Esophagus squamous epithelium (tissue), 5 donors: Measurements from ENCODE around the gene KRT3. TPM values are rescaled to one million over a fixed set of nuclear protein-coding genes. Genes with fewer than 3 reads are reported as not detected.

Source experiments
- DNase-seq: peaks from one replicate; lab custom pipeline; 2025; lab: John Stamatoyannopoulos, UW
- H3K27ac ChIP-seq, 4 donors: fragments of 200-600 bp; sonication (generic); one replicate each; pipeline ENCODE4 v1.5.1; 2016 to 2019; ENCODE audit warnings: mild to moderate bottlenecking in 1 of 4
- H3K27me3 ChIP-seq, 4 donors: fragments of 200-600 bp; sonication (generic); 1 replicate in 3 of 4; 2 replicates in 1 of 4; pipeline versions ENCODE4 v1.5.1 to v1.6.0; 2017 to 2021; ENCODE audit warnings: antibody characterized with exemption in 1 of 4
- H3K36me3 ChIP-seq, 3 donors: fragments of 200-600 bp; sonication (generic); one replicate each; pipeline ENCODE4 v1.5.1; 2016 to 2019
- H3K4me1 ChIP-seq, 3 donors: fragments of 200-600 bp; sonication (generic); one replicate each; pipeline ENCODE4 v1.5.1; 2017 to 2019
- H3K4me3 ChIP-seq, 4 donors: fragments of 200-600 bp; sonication (generic); 1 replicate in 3 of 4; 2 replicates in 1 of 4; pipeline ENCODE4 v1.5.1; 2016 to 2019; ENCODE audit warnings: mild to moderate bottlenecking in 2 of 4, moderate library complexity in 1 of 4
- H3K9me3 ChIP-seq, 3 donors: fragments of 200-600 bp; sonication (generic); one replicate each; pipeline ENCODE4 v1.5.1; 2016 to 2019
- CTCF ChIP-seq, 6 experiments: fragments of 450-650 bp in 4 of 6; fragments of 200-600 bp in 2 of 6; sonication (generic) in 2 of 6; IDR thresholded peaks; one replicate each; pipeline ENCODE4 v1.5.1; 2016 to 2019; ENCODE audit warnings: antibody characterized with exemption in 6 of 6, mild to moderate bottlenecking in 4 of 6, moderate library complexity in 4 of 6
- POLR2A ChIP-seq, 4 donors: fragments of 450-650 bp; IDR thresholded peaks; one replicate each; pipeline ENCODE4 v1.6.1; 2017; ENCODE audit warnings: antibody characterized with exemption in 4 of 4, mild to moderate bottlenecking in 4 of 4, moderate library complexity in 3 of 4
- WGBS, 2 donors: methylation state at CpG; one replicate each; pipeline ENCODE4 v1.1.5; 2018; 5-methylcytosine and 5-hydroxymethylcytosine counted together
- intact Hi-C: fragments of 100-400 bp; cut with DNase I; formaldehyde crosslinking; loops from one replicate; pipeline ENCODE4 v1.15.0; 2022
- total RNA-seq, 4 donors: library from RNA; depleted of rRNA; stranded (reverse); fragments of >200 nt; gene quantifications; one replicate each; pipeline ENCODE4 v1.1.0, GENCODE V29; 2016
- donor health status: DM: yes; HTN: yes; CAD: no.

KRT3 gene
- total RNA-seq, 4 donors from 2014 or later: 0.57 to 1.6 (median 0.86) TPM

- 87 to 94% methylated on average over 3 of the region's 3 CpGs for WGBS, 2 donors
- Histone ChIP-seq H3K36me3 (no peaks in the 10 kb centered on the region), H3K27me3 (peaks cover 0 to 41% (median 0%) of the 10 kb centered on the region in 4 donors), H3K4me1 (peaks cover 0 to 23% (median 3%) of the 10 kb centered on the region in 3 donors), H3K4me3 (no peak overlapping the region), H3K27ac (no peak overlapping the region), H3K9me3 (no peaks in the 10 kb centered on the region)
- TF ChIP-seq POLR2A (IDR thresholded peaks at IDR 0.05) (no peak), CTCF (IDR thresholded peaks at IDR 0.05) (no peak)
- DNase-seq: no peak
- intact Hi-C loops: no loop called here
Measured at GRCh38 chr12:52784909-52785308, 11.0 kb downstream of the KRT3 start.

- Histone ChIP-seq H3K36me3 (no peaks in the 10 kb centered on the region), H3K4me1 (peaks cover 0 to 17% (median 0%) of the 10 kb centered on the region in 3 donors), H3K4me3 (no peak overlapping the region), H3K9me3 (no peaks in the 10 kb centered on the region), H3K27me3 (peaks cover 0 to 31% (median 0%) of the 10 kb centered on the region in 4 donors), H3K27ac (no peak overlapping the region)
- WGBS, 2 donors: 79 to 80% methylated on average over 7 of the region's 7 CpGs
- TF ChIP-seq POLR2A (IDR thresholded peaks at IDR 0.05): no peak
- TF ChIP-seq CTCF (IDR thresholded peaks at IDR 0.05): no peak
- no peak for DNase-seq
- intact Hi-C loops: no loop called here
Measured at GRCh38 chr12:52783563-52784316, 12.2 kb downstream of the KRT3 start.

GRCh38 chr12:52782502-52782901 lies 13.4 kb downstream of the KRT3 start:
- Histone ChIP-seq H3K27me3 (peaks cover 0 to 29% (median 0%) of the 10 kb centered on the region in 4 donors), H3K4me1 (peaks cover 0 to 17% (median 0%) of the 10 kb centered on the region in 3 donors), H3K27ac (no peak overlapping the region), H3K36me3 (no peaks in the 10 kb centered on the region), H3K4me3 (no peak overlapping the region), H3K9me3 (no peaks in the 10 kb centered on the region)
- no peak for DNase-seq
- 84 to 90% methylated on average over 4 of the region's 4 CpGs for WGBS, 2 donors
- no peak for TF ChIP-seq POLR2A (IDR thresholded peaks at IDR 0.05)
- intact Hi-C loops: no loop called here

GRCh38 chr12:52781399-52782082 lies 14.4 kb downstream of the KRT3 start:
- DNase-seq: no peak
- 78 to 80% methylated on average over 4 of the region's 4 CpGs for WGBS, 2 donors
- Histone ChIP-seq H3K4me3 (no peak overlapping the region), H3K36me3 (no peaks in the 10 kb centered on the region), H3K27me3 (peaks cover 0 to 33% (median 0%) of the 10 kb centered on the region in 4 donors), H3K27ac (no peak overlapping the region), H3K9me3 (no peaks in the 10 kb centered on the region), H3K4me1 (peaks cover 0 to 10% (median 0%) of the 10 kb centered on the region in 3 donors)
- no peak for TF ChIP-seq CTCF (IDR thresholded peaks at IDR 0.05)
- no peak for TF ChIP-seq POLR2A (IDR thresholded peaks at IDR 0.05)
- intact Hi-C loops: no loop called here

GRCh38 chr12:52779914-52780313 lies 16.0 kb downstream of the KRT3 start:
- intact Hi-C loops: no loop called here
- Histone ChIP-seq H3K4me3 (no peak overlapping the region), H3K27ac (no peak overlapping the region), H3K27me3 (peaks cover 0 to 36% (median 0%) of the 10 kb centered on the region in 4 donors), H3K36me3 (no peaks in the 10 kb centered on the region), H3K9me3 (no peaks in the 10 kb centered on the region), H3K4me1 (peaks cover 0 to under 1% (median 0%) of the 10 kb centered on the region in 3 donors)
- no peak for DNase-seq
- WGBS, 2 donors: 77 to 78% methylated on average over 2 to 5 of the region's 6 CpGs
- TF ChIP-seq CTCF (IDR thresholded peaks at IDR 0.05) (no peak), POLR2A (IDR thresholded peaks at IDR 0.05) (no peak)
